ENCODE measurements around the gene CLASP2.
"Not testable (repeated sequence)": the region's sequence is repeated elsewhere in the genome, so short reads cannot be mapped to it uniquely, and the experiment has no call there.

The CLASP2 gene

GRCh38 chr3:33682770-33683169 lies 35.3 kb downstream of the CLASP2 start:
- no peak for DNase-seq

DNA sequence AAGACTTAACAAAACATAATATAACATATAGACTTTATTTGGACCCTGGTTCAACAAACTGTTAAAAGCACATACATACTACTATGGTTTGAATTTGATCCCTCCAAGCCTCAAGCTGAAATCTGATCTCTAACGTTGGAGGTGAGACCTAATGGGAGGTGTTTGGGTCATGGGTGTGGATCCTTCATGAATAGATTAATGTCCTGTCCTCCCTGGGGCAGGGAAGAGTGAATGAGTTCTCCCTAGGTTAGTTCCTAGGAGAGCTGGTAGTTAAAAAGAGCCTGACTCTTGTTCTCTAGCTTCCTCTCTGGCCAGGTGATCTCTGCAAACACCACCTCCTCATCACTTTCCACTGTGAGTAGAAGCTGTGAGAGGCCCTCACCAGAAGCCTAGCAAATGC lies 36.4 kb downstream of the CLASP2 start:
- no peak for DNase-seq

- DNase-seq, result no peak
Measured at GRCh38 chr3:33678073-33678472, 40.0 kb downstream of the CLASP2 start.

- not testable (repeated sequence) for DNase-seq
Measured at GRCh38 chr3:33673436-33673835, 44.6 kb downstream of the CLASP2 start.

- no peak for DNase-seq
Measured at GRCh38 chr3:33668618-33669017, 49.4 kb downstream of the CLASP2 start.

DNA sequence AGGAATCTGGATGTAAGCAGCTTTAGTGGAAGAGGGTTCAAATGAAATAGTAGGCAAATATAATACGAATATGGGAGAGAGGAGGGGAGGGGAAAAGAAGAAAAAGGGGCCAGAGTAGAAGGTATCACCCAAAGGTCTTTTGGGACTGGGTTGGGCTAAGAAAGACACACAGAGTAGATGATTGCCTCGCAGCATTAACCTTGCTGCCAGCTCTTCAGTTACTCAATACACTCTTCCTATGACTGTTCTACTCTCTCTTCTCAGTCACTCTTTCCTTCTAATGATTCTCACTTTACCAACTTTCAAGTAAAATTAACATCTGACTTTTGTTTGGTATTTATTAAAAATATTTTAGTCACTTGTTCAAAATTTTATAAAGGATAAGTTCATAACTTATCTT lies 52.8 kb downstream of the CLASP2 start:
- no peak for DNase-seq

DNA sequence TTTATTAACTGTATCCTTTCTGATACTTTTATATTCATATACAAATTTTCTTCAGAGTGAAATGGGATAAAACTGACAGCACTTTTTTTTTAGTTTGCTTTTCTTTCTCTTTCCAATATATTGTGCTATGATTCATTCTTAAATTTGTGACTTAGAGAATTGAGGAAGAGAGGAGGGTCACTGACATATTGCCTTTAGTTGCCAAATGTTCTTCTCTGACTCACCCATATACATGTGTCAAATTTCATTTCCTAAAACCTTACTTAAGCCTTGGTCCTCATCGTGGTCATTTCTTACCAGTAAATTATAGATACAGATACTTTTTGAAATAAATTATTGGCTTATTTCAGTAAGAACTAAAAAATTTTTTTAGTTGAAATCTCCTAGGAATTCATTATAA lies 53.9 kb downstream of the CLASP2 start:
- no peak for DNase-seq

DNA sequence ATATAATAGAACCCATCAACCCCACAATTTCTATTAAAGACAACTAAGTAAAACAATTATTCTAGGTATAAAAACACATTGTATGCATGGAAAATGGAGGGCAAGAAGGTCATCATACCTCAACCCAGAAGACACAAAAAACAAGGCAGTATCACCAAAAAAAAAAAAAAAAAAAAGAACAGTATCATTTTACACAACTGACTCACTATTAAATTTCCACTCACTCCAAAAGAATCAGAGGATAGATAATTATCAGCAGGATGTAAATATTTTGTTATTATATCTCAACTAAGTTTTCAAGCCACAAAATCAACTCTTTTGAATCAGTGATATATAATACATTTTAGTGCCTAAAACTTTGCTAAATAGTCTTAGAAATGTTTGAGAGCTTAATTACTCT lies 55.0 kb downstream of the CLASP2 start:
- DNase-seq, result no peak

- DNase-seq, result no peak
Measured at GRCh38 chr3:33659856-33660434, 58.1 kb downstream of the CLASP2 start.

DNA sequence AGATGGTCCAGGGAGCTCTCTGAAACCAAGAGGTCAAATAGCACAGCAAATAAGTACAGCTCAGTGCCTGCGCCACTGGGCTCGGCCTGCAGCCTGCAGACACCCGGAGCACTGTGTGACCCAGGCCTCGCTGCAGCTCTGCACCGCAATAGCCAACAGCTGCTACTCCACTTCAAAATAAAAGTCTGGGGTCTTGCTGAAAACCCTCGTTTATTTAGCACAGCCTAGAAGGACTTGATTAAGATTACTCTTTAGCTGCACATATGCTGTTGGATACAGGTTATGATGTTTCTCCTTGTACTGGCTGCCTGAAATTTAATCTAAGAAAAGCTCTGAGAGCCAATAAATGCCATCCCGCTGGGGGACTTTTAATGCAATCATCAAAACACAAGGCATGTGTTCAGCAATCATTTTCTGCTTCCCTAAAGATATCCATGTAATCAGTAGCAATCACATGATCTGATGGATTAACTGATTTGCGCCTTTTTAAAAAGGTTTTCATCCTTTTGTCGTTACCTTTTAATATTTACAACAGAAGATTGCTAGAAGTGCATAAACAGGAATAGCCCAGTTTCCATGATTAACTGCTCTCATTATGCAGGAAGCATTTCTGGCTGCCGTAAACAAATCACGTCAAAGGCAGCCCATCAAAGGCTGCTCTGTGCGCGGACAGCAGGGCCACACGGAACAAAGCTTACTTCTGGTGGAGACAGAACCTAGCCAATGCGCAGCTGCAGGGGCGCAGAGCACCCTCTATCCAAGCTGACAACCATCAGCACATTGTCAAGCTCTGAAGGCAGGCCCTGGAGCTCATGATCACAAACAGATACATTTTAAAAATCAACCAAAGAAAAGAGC lies 58.8 kb downstream of the CLASP2 start:
- peak; percentile 91 for DNase-seq

GRCh38 chr3:33658621-33658990 lies 59.4 kb downstream of the CLASP2 start:
- DNase-seq, result no peak

DNA sequence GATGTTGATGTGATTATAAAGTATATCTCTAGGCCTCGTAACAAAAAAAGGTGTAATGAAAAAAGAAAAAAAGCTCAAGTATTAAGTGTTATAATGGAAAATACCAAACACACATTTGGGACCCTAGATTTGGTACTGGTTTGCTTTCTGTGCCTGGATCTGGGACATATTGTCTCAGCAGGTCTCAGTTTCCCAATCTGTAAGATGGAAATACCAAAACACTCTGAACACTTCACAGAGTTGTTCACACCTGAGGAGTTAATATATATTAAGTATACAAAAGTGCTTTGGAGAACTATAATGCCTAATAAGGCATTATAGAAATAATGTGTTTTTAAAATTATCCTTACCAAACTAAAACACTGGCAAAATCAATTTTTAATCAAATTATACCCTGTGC lies 60.0 kb downstream of the CLASP2 start:
- DNase-seq, result no peak

- no peak for DNase-seq
Measured at GRCh38 chr3:33652736-33653135, 65.3 kb downstream of the CLASP2 start.

DNA sequence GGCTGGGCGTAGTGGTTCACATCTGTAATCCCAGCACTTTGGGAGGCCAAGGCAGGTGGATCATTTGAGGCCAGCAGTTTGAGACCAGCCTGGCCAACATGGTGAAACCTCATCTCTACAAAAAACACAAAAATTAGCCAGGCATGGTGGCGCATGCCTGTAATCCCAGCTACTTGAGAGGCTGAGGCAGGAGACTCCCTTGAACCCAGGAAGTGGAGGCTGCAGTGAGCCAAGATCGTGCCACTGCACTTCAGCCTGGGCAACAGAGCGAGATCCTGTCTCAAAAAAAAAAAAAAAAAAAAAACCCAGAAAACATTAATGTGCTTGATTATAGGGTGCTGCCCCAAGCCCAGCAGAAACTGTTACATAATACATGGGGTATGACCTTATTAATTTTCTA lies 67.0 kb downstream of the CLASP2 start:
- DNase-seq, result not testable (repeated sequence)

DNA sequence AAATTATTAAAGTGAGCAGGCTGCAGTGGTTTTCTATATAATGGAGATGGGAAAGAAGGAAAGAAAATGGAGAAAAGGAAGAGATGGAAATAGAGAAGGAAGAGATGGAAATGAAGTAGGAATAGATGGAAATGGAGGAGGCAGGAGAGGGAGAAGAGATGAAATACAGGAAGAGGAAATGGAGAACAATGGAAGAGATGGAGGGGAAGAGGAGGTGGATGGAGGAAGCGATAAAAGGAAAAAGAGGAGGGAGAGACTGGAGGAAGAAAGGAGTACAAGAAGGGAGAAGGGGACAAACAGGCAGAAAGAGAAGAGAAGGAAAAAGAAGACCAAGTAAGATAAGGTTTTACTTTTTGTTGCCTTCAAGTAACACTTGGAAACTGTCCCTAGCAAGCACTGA lies 67.6 kb downstream of the CLASP2 start:
- DNase-seq, result no peak

- DNase-seq, result no peak
Measured at GRCh38 chr3:33648793-33649192, 69.3 kb downstream of the CLASP2 start.

GRCh38 chr3:33646406-33646805 lies 71.6 kb downstream of the CLASP2 start:
- DNase-seq, result no peak

DNA sequence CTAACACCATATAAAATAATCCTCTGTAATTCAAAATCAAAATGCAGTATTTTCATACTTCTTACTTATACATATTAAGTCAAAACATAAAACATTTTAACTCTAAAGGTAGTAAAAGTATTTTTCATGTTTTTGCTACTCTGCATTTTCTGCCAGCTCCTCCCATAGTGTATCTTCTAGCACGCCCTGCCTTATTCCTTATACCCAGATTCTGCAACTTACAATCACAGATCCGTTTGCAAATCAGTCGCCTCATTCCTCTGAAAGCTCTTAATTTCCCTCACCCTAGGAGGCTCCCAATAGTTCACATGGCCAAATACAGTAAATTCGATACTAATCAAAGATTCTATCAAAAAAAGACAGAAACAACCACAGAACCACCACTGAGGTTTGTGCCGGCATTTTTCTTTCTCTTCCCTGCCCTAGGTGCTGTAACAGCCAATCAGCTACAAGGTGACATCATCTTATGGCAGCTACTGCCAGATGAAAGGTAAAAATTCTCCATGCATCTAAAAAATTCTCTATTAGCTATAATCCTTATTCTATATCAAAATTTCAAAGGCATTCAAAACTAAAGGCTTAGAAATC lies 72.9 kb downstream of the CLASP2 start:
- no peak for DNase-seq

DNA sequence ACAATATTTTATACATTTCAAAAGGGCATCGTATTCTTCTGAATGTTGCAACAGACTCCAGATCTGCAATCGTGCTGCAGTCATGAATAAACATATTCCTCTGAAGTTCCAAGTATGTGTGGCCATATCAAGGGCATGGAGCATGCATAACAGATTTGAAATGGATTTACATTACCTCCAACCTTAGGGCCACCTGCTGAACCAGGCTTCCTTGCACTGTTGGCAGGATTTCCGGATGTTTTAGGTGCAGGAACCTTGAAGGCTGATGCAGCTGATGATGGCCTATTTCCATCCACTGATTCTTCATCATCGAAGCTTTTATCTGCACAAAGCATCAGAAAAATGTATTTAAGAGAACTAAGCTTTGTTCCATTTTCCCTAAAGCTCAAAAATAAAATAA lies 73.5 kb downstream of the CLASP2 start:
- DNase-seq, result no peak

DNA sequence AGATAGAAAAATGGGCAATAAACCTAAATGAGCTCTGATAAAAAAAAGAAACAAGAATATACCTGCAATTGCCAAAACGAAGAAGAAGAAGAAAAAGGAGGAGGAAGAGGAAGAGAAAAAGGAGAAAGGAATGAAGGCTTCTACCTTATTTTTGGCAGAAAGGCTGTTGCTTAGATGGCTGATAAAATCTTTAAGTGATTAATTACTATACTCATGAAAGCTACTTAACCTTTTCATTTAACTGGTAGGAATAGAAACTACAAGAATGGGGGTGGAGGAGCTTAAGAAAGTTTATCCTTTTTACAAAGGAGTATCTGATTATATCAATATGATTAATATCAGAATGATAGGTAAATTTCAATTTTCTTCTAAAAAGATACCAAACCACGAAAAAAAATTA lies 75.2 kb downstream of the CLASP2 start:
- DNase-seq, result no peak

GRCh38 chr3:33639889-33640288 lies 78.2 kb downstream of the CLASP2 start:
- no peak for DNase-seq

- peak; percentile 34 for DNase-seq
Measured at GRCh38 chr3:33637482-33637881, 80.6 kb downstream of the CLASP2 start.

DNA sequence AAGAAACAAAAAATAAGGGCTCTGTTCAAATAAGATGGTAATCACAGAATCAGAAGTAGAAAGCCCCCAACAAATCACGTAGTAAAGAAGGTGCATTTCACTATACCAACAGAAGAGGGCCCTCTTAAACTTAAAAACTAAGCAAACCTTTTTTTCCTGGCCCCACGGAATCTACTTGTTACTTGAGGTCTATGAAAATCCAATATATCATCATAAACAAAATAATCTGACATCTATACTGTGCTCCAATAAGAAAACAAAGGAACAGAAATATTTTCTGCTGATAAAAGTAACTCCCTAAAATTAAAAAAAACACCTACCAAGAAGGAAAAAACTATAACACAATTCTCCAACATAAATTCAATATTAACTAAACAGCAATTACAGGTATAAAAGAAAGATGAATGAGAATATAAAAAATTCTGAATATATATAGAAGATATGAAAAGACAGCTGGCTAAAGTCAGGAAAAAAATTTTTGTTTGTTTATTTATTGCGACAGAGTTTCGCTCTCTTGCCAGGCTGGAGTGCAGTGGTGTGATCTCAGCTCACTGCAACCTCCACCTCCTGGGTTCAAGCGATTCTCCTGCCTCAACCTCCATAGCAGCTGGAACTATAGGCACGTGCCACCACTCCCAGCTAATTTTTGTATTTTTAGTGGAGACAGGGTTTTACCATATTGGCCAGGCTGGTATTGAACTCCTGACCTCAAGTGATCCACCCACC lies 81.8 kb downstream of the CLASP2 start:
- DNase-seq, result peak; percentile 31

DNA sequence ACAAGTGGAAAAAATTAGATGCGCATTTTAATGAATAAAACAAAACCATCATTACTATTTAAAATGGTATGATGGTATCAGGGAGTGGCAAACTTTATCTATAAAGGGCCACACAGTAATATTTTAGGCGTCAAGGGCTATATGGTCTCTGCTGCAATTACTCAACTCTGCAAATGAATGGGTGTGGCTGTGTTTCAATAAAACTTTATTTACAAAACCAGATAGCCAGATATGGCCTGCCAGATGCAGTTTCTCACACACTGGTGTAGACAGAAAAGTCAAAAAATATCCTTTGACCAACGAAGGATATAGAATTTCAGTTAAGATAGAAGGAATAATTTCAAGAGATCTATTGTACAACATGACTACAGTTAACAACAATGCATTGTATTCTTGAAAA lies 83.8 kb downstream of the CLASP2 start:
- DNase-seq, result no peak

Measured in NCI-H526 treated with DMSO at 0.1 percent for 48 hours (cell line).